Measurements from ENCODE around the gene INTS3. TPM values are rescaled to one million over a fixed set of nuclear protein-coding genes. Genes with fewer than 3 reads are reported as not detected.

Gene INTS3
- total RNA-seq, 5 donors from 2014 or later (not counting 1 experiment from before 2014, with no cell fraction given), result 45.9 to 57.7 (median 48.5) TPM

DNA sequence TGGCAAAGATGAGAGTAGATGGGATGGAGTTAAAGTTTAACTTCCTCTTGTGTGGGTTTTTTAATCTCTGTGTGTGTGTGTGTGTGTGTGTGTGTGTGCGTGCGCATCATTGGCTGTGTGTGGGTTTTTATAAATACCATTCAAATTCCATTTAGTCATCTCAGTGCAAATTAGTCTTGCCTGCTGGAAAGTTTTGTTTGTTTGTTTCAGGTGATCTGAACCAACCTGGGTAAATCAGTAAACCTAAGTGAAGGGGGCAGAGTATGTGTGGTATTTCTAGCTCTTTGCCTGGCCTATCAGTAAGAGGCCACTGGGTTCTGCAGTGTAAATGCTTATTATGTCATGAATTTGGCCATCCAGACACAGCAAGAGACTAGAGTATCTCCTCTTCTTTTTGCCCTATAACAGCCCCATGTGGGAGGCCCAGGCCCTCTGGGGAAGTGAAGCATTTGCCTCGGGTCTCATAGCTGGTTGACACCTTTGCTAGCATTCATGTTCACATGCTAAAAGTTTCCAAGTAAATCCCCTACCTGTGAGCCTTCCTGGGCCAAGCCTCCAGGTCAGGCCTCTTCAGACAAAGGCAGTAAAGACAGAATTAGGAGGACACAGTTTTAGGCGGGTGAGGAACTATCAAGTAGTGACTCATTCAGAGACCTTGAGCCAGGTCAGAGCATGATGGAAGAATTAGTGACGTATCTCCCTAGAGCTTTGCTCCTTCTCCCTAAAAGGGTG is 14.7 kb downstream of the INTS3 start:
- DNase-seq (no peak), ATAC-seq (replicated peaks in 1 of 4) (no peak)
- Histone ChIP-seq H3K4me3 (ENCODE audit: control insufficient read depth in 1 of 2, extremely low read depth in 1 of 2, low read length in 1 of 2) (no peak overlapping the region), H3K9me3 (no peaks in the 10 kb centered on the region), H3K27me3 (replicated peaks in 1 of 2; ENCODE audit: control insufficient read depth in 2 of 2, extremely low read depth in 1 of 2, insufficient read depth in 2 of 2, low read length in 1 of 2) (no peaks in the 10 kb centered on the region), H3K4me1 (ENCODE audit: control insufficient read depth in 1 of 2, extremely low read depth in 1 of 2, insufficient read depth in 2 of 2, low read length in 2 of 2) (no peaks in the 10 kb centered on the region), H3K36me3 (ENCODE audit: control insufficient read depth in 2 of 2, extremely low read depth in 1 of 2, insufficient read depth in 1 of 2, low read length in 1 of 2) (peaks cover 7 to 61% of the 10 kb centered on the region in 2 donors), H3K27ac (ENCODE audit: low read length) (no peak overlapping the region)
- ChIA-PET CTCF (interaction anchor here in 1 of 2 donors (0.5 to 1.2 kb wide), 4 partner anchors 17 to 232 kb away, joined by 3 to 7 read pairs (median 3); no protein-coding TSS in a partner anchor), POLR2A (interaction anchor here in 1 of 2 donors (0.5 kb wide), 1 partner anchor 149 kb away, joined by 3 read pairs; no protein-coding TSS in a partner anchor)
- H3K4me1 Mint-ChIP-seq, result peaks cover 9 to 23% (median 11%) of the 10 kb centered on the region in 3 donors
- peaks cover 43% of the 10 kb centered on the region for H3K36me3 Mint-ChIP-seq
- H3K27me3 Mint-ChIP-seq, result no peaks in the 10 kb centered on the region
- H3K9me3 Mint-ChIP-seq, result no peaks in the 10 kb centered on the region
- 67% methylated on average over 1 of the region's 5 CpGs for WGBS (ENCODE audit: insufficient coverage)
- no peak overlapping the region for H3K27ac Mint-ChIP-seq
- H3K4me3 Mint-ChIP-seq, result no peak overlapping the region

GRCh38 chr1:153745417-153745816 is 17.6 kb downstream of the INTS3 start:
- Histone ChIP-seq H3K36me3 (ENCODE audit: control insufficient read depth in 2 of 2, extremely low read depth in 1 of 2, insufficient read depth in 1 of 2, low read length in 1 of 2) (peaks cover 7 to 81% of the 10 kb centered on the region in 2 donors), H3K4me3 (ENCODE audit: control insufficient read depth in 1 of 2, extremely low read depth in 1 of 2, low read length in 1 of 2) (no peak overlapping the region), H3K4me1 (ENCODE audit: control insufficient read depth in 1 of 2, extremely low read depth in 1 of 2, insufficient read depth in 2 of 2, low read length in 2 of 2) (no peaks in the 10 kb centered on the region), H3K9me3 (no peaks in the 10 kb centered on the region), H3K27ac (ENCODE audit: low read length) (no peak overlapping the region), H3K27me3 (replicated peaks in 1 of 2; ENCODE audit: control insufficient read depth in 2 of 2, extremely low read depth in 1 of 2, insufficient read depth in 2 of 2, low read length in 1 of 2) (no peaks in the 10 kb centered on the region)
- peaks cover 55% of the 10 kb centered on the region for H3K36me3 Mint-ChIP-seq
- no peaks in the 10 kb centered on the region for H3K9me3 Mint-ChIP-seq
- H3K27me3 Mint-ChIP-seq, result no peaks in the 10 kb centered on the region
- CTCF ChIA-PET, result interaction anchor here (0.5 to 0.7 kb wide), 2 partner anchors 42 to 243 kb away, joined by 3 to 6 read pairs; no protein-coding TSS in a partner anchor
- no peak overlapping the region for H3K4me3 Mint-ChIP-seq
- POLR2A ChIA-PET, result no interaction called here
- no peak overlapping the region for H3K27ac Mint-ChIP-seq
- no peak for DNase-seq
- WGBS (ENCODE audit: insufficient coverage), result no CpG with 5 or more reads among the region's 2 CpGs
- H3K4me1 Mint-ChIP-seq, result peaks cover 14 to 26% (median 15%) of the 10 kb centered on the region in 3 donors
- ATAC-seq (replicated peaks in 1 of 4), result no peak

DNA sequence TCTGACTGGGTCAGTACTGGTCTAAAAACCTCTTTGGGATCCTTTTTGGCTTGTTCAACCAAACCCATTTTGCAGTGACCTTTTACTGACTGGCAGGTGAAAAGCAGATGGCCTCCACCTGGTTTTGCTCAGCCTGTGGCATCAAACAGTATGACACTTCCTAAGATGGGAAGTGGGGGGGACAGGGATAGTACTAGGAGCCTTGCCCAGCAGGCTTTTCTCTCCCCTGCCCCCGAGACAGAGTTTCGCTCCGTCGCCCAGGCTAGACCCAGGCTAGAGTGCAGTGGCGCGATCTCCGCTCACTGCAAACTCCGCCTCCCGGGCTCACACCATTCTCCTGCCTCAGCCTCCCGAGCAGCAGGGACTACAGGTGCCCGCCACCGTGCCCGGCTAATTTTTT is 18.3 kb downstream of the INTS3 start:
- Mint-ChIP-seq H3K4me3 (no peak overlapping the region), H3K27me3 (no peaks in the 10 kb centered on the region), H3K36me3 (peaks cover 58% of the 10 kb centered on the region), H3K4me1 (peaks cover 14 to 26% (median 15%) of the 10 kb centered on the region in 3 donors), H3K27ac (no peak overlapping the region), H3K9me3 (no peaks in the 10 kb centered on the region)
- peaks cover 10 to 81% of the 10 kb centered on the region in 2 donors for H3K36me3 ChIP-seq (ENCODE audit: control insufficient read depth in 2 of 2, extremely low read depth in 1 of 2, insufficient read depth in 1 of 2, low read length in 1 of 2)
- H3K27me3 ChIP-seq (replicated peaks in 1 of 2; ENCODE audit: control insufficient read depth in 2 of 2, extremely low read depth in 1 of 2, insufficient read depth in 2 of 2, low read length in 1 of 2), result no peaks in the 10 kb centered on the region
- H3K9me3 ChIP-seq, result no peaks in the 10 kb centered on the region
- POLR2A ChIA-PET, result no interaction called here
- ATAC-seq (replicated peaks in 1 of 4) (no peak), DNase-seq (no peak)
- no peaks in the 10 kb centered on the region for H3K4me1 ChIP-seq (ENCODE audit: control insufficient read depth in 1 of 2, extremely low read depth in 1 of 2, insufficient read depth in 2 of 2, low read length in 2 of 2)
- no peak overlapping the region for H3K4me3 ChIP-seq (ENCODE audit: control insufficient read depth in 1 of 2, extremely low read depth in 1 of 2, low read length in 1 of 2)
- CTCF ChIA-PET, result interaction anchor here in 1 of 2 donors (0.7 kb wide), 1 partner anchor 244 kb away, joined by 6 read pairs; no protein-coding TSS in a partner anchor
- WGBS (ENCODE audit: insufficient coverage), result 100% methylated on average over 2 of the region's 13 CpGs
- no peak overlapping the region for H3K27ac ChIP-seq (ENCODE audit: low read length)

- Histone ChIP-seq H3K27me3 (replicated peaks in 1 of 2; ENCODE audit: control insufficient read depth in 2 of 2, extremely low read depth in 1 of 2, insufficient read depth in 2 of 2, low read length in 1 of 2) (no peaks in the 10 kb centered on the region), H3K27ac (ENCODE audit: low read length) (no peak overlapping the region), H3K4me3 (ENCODE audit: control insufficient read depth in 1 of 2, extremely low read depth in 1 of 2, low read length in 1 of 2) (no peak overlapping the region), H3K4me1 (ENCODE audit: control insufficient read depth in 1 of 2, extremely low read depth in 1 of 2, insufficient read depth in 2 of 2, low read length in 2 of 2) (no peaks in the 10 kb centered on the region), H3K9me3 (no peaks in the 10 kb centered on the region), H3K36me3 (ENCODE audit: control insufficient read depth in 2 of 2, extremely low read depth in 1 of 2, insufficient read depth in 1 of 2, low read length in 1 of 2) (peaks cover 11 to 81% of the 10 kb centered on the region in 2 donors)
- peaks cover 5 to 7% (median 5%) of the 10 kb centered on the region in 3 donors for H3K4me1 Mint-ChIP-seq
- CTCF ChIA-PET, result interaction anchor here in 1 of 2 donors (1.3 to 1.5 kb wide), 3 partner anchors 71 to 238 kb away, joined by 4 to 5 read pairs (median 4); no protein-coding TSS in a partner anchor
- no peaks in the 10 kb centered on the region for H3K27me3 Mint-ChIP-seq
- H3K36me3 Mint-ChIP-seq, result peaks cover 57% of the 10 kb centered on the region
- DNase-seq, result no peak
- POLR2A ChIA-PET, result interaction anchor here in 1 of 2 donors (0.6 kb wide), 1 partner anchor 524 kb away, joined by 3 read pairs; no protein-coding TSS in a partner anchor
- no peak for ATAC-seq (replicated peaks in 1 of 4)
- no peak overlapping the region for H3K4me3 Mint-ChIP-seq
- WGBS (ENCODE audit: insufficient coverage), result 100% methylated on average over 1 of the region's 2 CpGs
- H3K9me3 Mint-ChIP-seq, result no peaks in the 10 kb centered on the region
- no peak overlapping the region for H3K27ac Mint-ChIP-seq
Observed at GRCh38 chr1:153748903-153749302, 21.1 kb downstream of the INTS3 start.

- H3K4me3 ChIP-seq (ENCODE audit: control insufficient read depth in 1 of 2, extremely low read depth in 1 of 2, low read length in 1 of 2), result no peak overlapping the region
- ATAC-seq (replicated peaks in 1 of 4) (peak; percentile 100), DNase-seq (peak; percentile 53 to 84 (median 72))
- H3K9me3 ChIP-seq, result no peaks in the 10 kb centered on the region
- CTCF ChIA-PET, result interaction anchor here in 1 of 2 donors (0.5 to 1.5 kb wide), 3 partner anchors 9 to 239 kb away, joined by 4 to 5 read pairs (median 4); no protein-coding TSS in a partner anchor
- Mint-ChIP-seq H3K9me3 (no peaks in the 10 kb centered on the region), H3K27ac (peak overlapping the region in 1 of 2 donors; percentile 48), H3K4me3 (no peak overlapping the region), H3K27me3 (no peaks in the 10 kb centered on the region), H3K4me1 (peaks cover 5% of the 10 kb centered on the region in 3 donors), H3K36me3 (peaks cover 59% of the 10 kb centered on the region)
- POLR2A ChIA-PET, result no interaction called here
- H3K36me3 ChIP-seq (ENCODE audit: control insufficient read depth in 2 of 2, extremely low read depth in 1 of 2, insufficient read depth in 1 of 2, low read length in 1 of 2), result peaks cover 13 to 81% of the 10 kb centered on the region in 2 donors
- H3K27ac ChIP-seq (ENCODE audit: low read length), result no peak overlapping the region
- no peaks in the 10 kb centered on the region for H3K4me1 ChIP-seq (ENCODE audit: control insufficient read depth in 1 of 2, extremely low read depth in 1 of 2, insufficient read depth in 2 of 2, low read length in 2 of 2)
- H3K27me3 ChIP-seq (replicated peaks in 1 of 2; ENCODE audit: control insufficient read depth in 2 of 2, extremely low read depth in 1 of 2, insufficient read depth in 2 of 2, low read length in 1 of 2), result no peaks in the 10 kb centered on the region
- WGBS (ENCODE audit: insufficient coverage), result 0% methylated on average over 2 of the region's 6 CpGs
Observed at GRCh38 chr1:153749408-153750005, 21.7 kb downstream of the INTS3 start.

Data from T-cell (primary cell).